HG03342 (cell line): ENCODE results near the gene USP32.

ENCODE experiments used
- ATAC-seq: cut with Tn5 transposase; IDR thresholded peaks from one replicate; pipeline ENCODE4 v1.9.1; 2021; ENCODE audit warnings: mild to moderate bottlenecking, moderate library complexity; ENCODE audit not compliant: unreplicated experiment

The USP32 gene

GRCh38 chr17:60141111-60142018 is 250.6 kb downstream of the USP32 start:
- ATAC-seq: no peak

- no peak for ATAC-seq
These were observed 252.3 kb downstream of the USP32 start for GRCh38 chr17:60139438-60140285.

- ATAC-seq: no peak
These were observed 253.0 kb downstream of the USP32 start for GRCh38 chr17:60138769-60139437.

- ATAC-seq: no peak
These were observed 254.2 kb downstream of the USP32 start for GRCh38 chr17:60137731-60138130.

- no peak for ATAC-seq
These were observed 255.8 kb downstream of the USP32 start for GRCh38 chr17:60135951-60136666.

GRCh38 chr17:60135151-60135950 is 256.6 kb downstream of the USP32 start:
- ATAC-seq: peak; percentile 92

- ATAC-seq: no peak
These were observed 257.4 kb downstream of the USP32 start for GRCh38 chr17:60134396-60135150.

- ATAC-seq: no peak
These were observed 261.5 kb downstream of the USP32 start for GRCh38 chr17:60130466-60130865.

- no peak for ATAC-seq
These were observed 262.8 kb downstream of the USP32 start for GRCh38 chr17:60129164-60129563.
